Fibroblast of the aortic adventitia (primary cell): Measurements from ENCODE around the gene TMPRSS3. TPM values are rescaled to one million over a fixed set of nuclear protein-coding genes. Genes with fewer than 3 reads are reported as not detected.

ENCODE experiments used
- DNase-seq: peaks from one replicate; pipeline ENCODE4 v3.0.0-alpha.2; 2010; ENCODE audit warnings: low read depth
- H3K4me3 ChIP-seq: 2 replicates; pipeline ENCODE4 v1.5.1; 2011; ENCODE audit warnings: low read depth, mild to moderate bottlenecking, control low read depth, low read length, moderate library complexity
- total RNA-seq: library from RNA; depleted of rRNA; stranded (reverse); fragments of >200 nt; gene quantifications from 2 replicates; pipeline ENCODE4 v1.2.3, GENCODE V29; 2012; ENCODE audit warnings: low replicate concordance
- TF ChIP-seq, protein P1 (sequence below): IDR thresholded peaks from 2 replicates; pipeline ENCODE4 v1.5.1; 2011; ENCODE audit warnings: mild to moderate bottlenecking, low read length, control low read depth, inconsistent platforms; ENCODE audit not compliant: insufficient read depth

The TMPRSS3 gene
- total RNA-seq, result not detected in 2 replicates

- DNase-seq, result no peak
- no peak within 1 kb of the TSS for H3K4me3 ChIP-seq
- TF ChIP-seq, protein P1, sequence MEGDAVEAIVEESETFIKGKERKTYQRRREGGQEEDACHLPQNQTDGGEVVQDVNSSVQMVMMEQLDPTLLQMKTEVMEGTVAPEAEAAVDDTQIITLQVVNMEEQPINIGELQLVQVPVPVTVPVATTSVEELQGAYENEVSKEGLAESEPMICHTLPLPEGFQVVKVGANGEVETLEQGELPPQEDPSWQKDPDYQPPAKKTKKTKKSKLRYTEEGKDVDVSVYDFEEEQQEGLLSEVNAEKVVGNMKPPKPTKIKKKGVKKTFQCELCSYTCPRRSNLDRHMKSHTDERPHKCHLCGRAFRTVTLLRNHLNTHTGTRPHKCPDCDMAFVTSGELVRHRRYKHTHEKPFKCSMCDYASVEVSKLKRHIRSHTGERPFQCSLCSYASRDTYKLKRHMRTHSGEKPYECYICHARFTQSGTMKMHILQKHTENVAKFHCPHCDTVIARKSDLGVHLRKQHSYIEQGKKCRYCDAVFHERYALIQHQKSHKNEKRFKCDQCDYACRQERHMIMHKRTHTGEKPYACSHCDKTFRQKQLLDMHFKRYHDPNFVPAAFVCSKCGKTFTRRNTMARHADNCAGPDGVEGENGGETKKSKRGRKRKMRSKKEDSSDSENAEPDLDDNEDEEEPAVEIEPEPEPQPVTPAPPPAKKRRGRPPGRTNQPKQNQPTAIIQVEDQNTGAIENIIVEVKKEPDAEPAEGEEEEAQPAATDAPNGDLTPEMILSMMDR, result no peak
Measured at GRCh38 chr21:42395905-42396651, at the start of gene TMPRSS3. Gene TMPRSS3, minus strand, starts transcription at chr21:42396052. Its CDS starts 635 bp downstream, at chr21:42395417.

- no peak for DNase-seq
- TF ChIP-seq, protein P1, result no peak
- H3K4me3 ChIP-seq, result no peak overlapping the region
Measured at GRCh38 chr21:42445311-42445710, 49.5 kb upstream of the TMPRSS3 start.

DNA sequence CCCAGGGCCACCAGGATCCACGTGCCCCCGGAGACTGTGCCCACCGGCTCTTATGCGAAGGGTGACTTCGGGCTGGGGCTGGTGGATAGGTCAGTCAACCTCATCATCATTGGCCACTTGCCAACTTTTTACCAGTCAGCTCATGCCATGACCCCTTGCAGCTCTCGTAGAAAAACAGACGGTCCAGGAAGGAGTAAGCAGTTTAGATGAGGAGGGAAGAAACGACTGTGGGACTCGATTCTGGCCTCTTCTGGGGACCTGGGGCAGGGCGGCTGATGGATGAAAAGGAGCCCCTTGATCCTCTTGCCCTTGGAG is 48.9 kb upstream of the TMPRSS3 start:
- TF ChIP-seq, protein P1, result no peak
- DNase-seq, result no peak
- no peak overlapping the region for H3K4me3 ChIP-seq

GRCh38 chr21:42443876-42444744 is 48.3 kb upstream of the TMPRSS3 start:
- TF ChIP-seq, protein P1, result no peak
- no peak overlapping the region for H3K4me3 ChIP-seq
- no peak for DNase-seq

DNA sequence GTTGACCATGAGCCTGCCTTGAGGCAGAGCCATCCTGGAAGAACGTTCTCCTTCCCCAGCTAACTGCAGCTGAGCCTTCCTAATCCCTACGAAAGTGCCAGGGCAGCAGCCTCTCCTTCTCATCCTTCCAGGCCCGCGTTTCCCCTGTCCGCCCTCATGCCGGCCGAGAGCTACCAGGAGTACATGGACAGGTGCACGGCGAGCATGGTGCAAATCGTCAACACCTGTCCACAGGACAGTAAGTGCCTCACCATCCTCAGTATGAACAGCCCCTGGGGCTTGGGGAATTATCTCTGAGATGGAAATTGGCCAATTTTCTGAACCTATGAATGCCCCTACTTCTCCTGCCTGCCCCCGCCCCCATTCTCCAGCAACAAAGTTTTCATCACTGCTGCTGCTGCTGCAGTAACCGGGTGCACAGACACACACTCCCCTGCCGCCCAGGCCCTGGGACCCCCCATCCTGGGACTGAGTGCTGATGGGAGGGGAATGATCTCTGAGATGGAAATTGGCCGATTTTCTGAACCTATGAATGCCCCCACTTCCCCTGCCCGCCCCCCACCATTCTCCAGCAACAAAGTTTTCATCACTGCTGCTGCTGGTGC is 47.4 kb upstream of the TMPRSS3 start:
- TF ChIP-seq, protein P1, result no peak
- no peak for DNase-seq

GRCh38 chr21:42441963-42442362 is 46.1 kb upstream of the TMPRSS3 start:
- TF ChIP-seq, protein P1, result no peak
- no peak overlapping the region for H3K4me3 ChIP-seq
- DNase-seq, result no peak

More for the DNA sequence above, 47.4 kb upstream of the TMPRSS3 start:
- H3K4me3 ChIP-seq, result no peak overlapping the region
